Ovary (tissue), 9 donors: ENCODE results near the gene SEMA4D. TPM values are rescaled to one million over a fixed set of nuclear protein-coding genes. Genes with fewer than 3 reads are reported as not detected.

Source experiments
- DNase-seq, 5 donors: peaks; one replicate each; pipeline ENCODE4 v3.0.0-alpha.2; 2019 to 2020
- H3K27ac ChIP-seq, 2 donors: fragments of 200-600 bp; one replicate each; pipeline versions ENCODE4 v1.5.1 to v1.8.0; 2019 to 2022
- H3K27me3 ChIP-seq: fragments of 200-600 bp; one replicate; pipeline ENCODE4 v1.8.0; 2022
- H3K36me3 ChIP-seq: fragments of 200-600 bp; sonication (generic); one replicate; pipeline ENCODE4 v1.5.1; 2019
- H3K4me1 ChIP-seq: one replicate; pipeline ENCODE4 v1.8.1; 2013; ENCODE audit warnings: mild to moderate bottlenecking, moderate library complexity; ENCODE audit not compliant: insufficient read depth
- H3K4me3 ChIP-seq: fragments of 200-600 bp; sonication (generic); one replicate; pipeline ENCODE4 v1.5.1; 2017
- H3K9me3 ChIP-seq, 2 donors: fragments of 200-600 bp in 1 of 2; sonication (generic) in 1 of 2; one replicate each; pipeline versions ENCODE4 v1.5.1 to v1.8.1; 2013 to 2019; ENCODE audit warnings: mild to moderate bottlenecking in 1 of 2, moderate library complexity in 1 of 2
- CTCF ChIP-seq, 3 donors: fragments of 450-650 bp in 2 of 3; fragments of 200-600 bp in 1 of 3; IDR thresholded peaks; one replicate each; pipeline versions ENCODE4 v1.5.1 to v1.8.0; 2016 to 2022; ENCODE audit warnings: antibody characterized with exemption in 3 of 3, mild to moderate bottlenecking in 1 of 3
- EP300 ChIP-seq: sonication (generic); formaldehyde crosslinking; IDR thresholded peaks from one replicate; pipeline ENCODE4 v1.6.1; 2017; ENCODE audit warnings: antibody characterized with exemption
- POLR2A ChIP-seq: fragments of 450-650 bp; IDR thresholded peaks from one replicate; pipeline ENCODE4 v1.6.1; 2017; ENCODE audit warnings: antibody characterized with exemption, mild to moderate bottlenecking, moderate library complexity
- WGBS, 3 donors: extraction: QIAGEN DNeasy Blood & Tissue Kit in 1 of 3; methylation state at CpG; one replicate each; pipeline versions ENCODE4 v1.1.5 to v1.1.7; 2013 to 2017; 5-methylcytosine and 5-hydroxymethylcytosine counted together
- intact Hi-C, 4 donors: fragments of 100-400 bp; cut with DNase I; formaldehyde crosslinking; loops; one replicate each; pipeline versions ENCODE4 v1.11.0 to v1.15.1; 2022 to 2023
- polyA plus RNA-seq, 2 donors: library from polyadenylated mRNA; stranded (reverse); fragments of 200-250 nt in 1 of 2; fragments of 350-450 nt in 1 of 2; fragmentation: Illumina TruSeq in 1 of 2; extraction: RNeasy Lipid Tissue Mini Kit (QIAGEN cat#74804) in 1 of 2; gene quantifications; one replicate each; pipeline ENCODE4 v1.2.3, GENCODE V29; 2013 to 2014
- total RNA-seq, 7 donors: library from RNA; depleted of rRNA in 2 of 7; stranded (reverse); fragments of >200 nt in 2 of 7; fragmentation: NEBNext Ultra II Directional in 3 of 7; extraction: Animal tissue kit (Norgen Biotek cat#: 25700) in 3 of 7; gene quantifications; one replicate each; pipeline versions ENCODE4 v1.1.0 to v1.2.4, GENCODE V29; 2016 to 2023
- donor health status: DM: no; HTN: no; CAD: no; lungs with moderate emphysema.
- donor health status: DM: no; HTN: no; CAD: no.
- donor health status: Bipolar disorder and iron deficiency.
- donor health status: DM: yes; HTN: yes; CAD: no.
- donor health status: DM: no; HTN: no; CAD: no.
- donor health status: DM: yes; HTN: yes; CAD: no.

SEMA4D gene
- total and polyA plus RNA-seq, 9 donors, result 6.0 to 27.2 (median 16.7) TPM

- Histone ChIP-seq H3K27me3 (no peaks in the 10 kb centered on the region), H3K4me1 (peaks cover 4% of the 10 kb centered on the region), H3K4me3 (no peak overlapping the region), H3K9me3 (no peaks in the 10 kb centered on the region), H3K36me3 (no peaks in the 10 kb centered on the region), H3K27ac (no peak overlapping the region)
- DNase-seq, result no peak
- intact Hi-C loops, result loop anchor here in 1 of 4 donors (2.0 kb wide), 1 partner anchor 71 kb away; no protein-coding TSS in a partner anchor
- WGBS, 3 donors, result 61 to 64% (median 62%) methylated on average over 7 of the region's 7 CpGs
- TF ChIP-seq CTCF (IDR thresholded peaks at IDR 0.05) (no peak), POLR2A (no peak), EP300 (no peak)
Observed at GRCh38 chr9:89477384-89477783, 20.5 kb downstream of the SEMA4D start.

GRCh38 chr9:89476546-89476945 is 21.4 kb downstream of the SEMA4D start:
- H3K9me3 ChIP-seq, result no peaks in the 10 kb centered on the region
- peaks cover 4% of the 10 kb centered on the region for H3K4me1 ChIP-seq
- intact Hi-C loops, result loop anchor here in 1 of 4 donors (2.0 kb wide), 1 partner anchor 72 kb away; no protein-coding TSS in a partner anchor
- TF ChIP-seq POLR2A (no peak), EP300 (no peak), CTCF (IDR thresholded peaks at IDR 0.05) (no peak)
- no peak overlapping the region for H3K27ac ChIP-seq
- no peak for DNase-seq
- H3K36me3 ChIP-seq, result no peaks in the 10 kb centered on the region
- no peaks in the 10 kb centered on the region for H3K27me3 ChIP-seq
- WGBS, 3 donors, result 86 to 87% (median 87%) methylated on average over 7 of the region's 7 CpGs
- no peak overlapping the region for H3K4me3 ChIP-seq

- WGBS, 3 donors, result 95 to 98% (median 95%) methylated on average over 9 of the region's 9 CpGs
- no peak for DNase-seq
- intact Hi-C loops, result loop anchor here in 1 of 4 donors (2.0 kb wide), 1 partner anchor 73 kb away; no protein-coding TSS in a partner anchor
Observed at GRCh38 chr9:89475891-89476440, 21.9 kb downstream of the SEMA4D start.

GRCh38 chr9:89474939-89475338 is 23.0 kb downstream of the SEMA4D start:
- TF ChIP-seq CTCF (IDR thresholded peaks at IDR 0.05) (no peak), EP300 (no peak), POLR2A (no peak)
- DNase-seq, result no peak
- Histone ChIP-seq H3K9me3 (no peaks in the 10 kb centered on the region), H3K4me1 (peaks cover 4% of the 10 kb centered on the region), H3K36me3 (no peaks in the 10 kb centered on the region), H3K27ac (no peak overlapping the region), H3K27me3 (no peaks in the 10 kb centered on the region), H3K4me3 (no peak overlapping the region)
- 84 to 91% (median 87%) methylated on average over 3 of the region's 3 CpGs for WGBS, 3 donors
- intact Hi-C loops, result no loop called here

More at GRCh38 chr9:89475891-89476440, 21.9 kb downstream of the SEMA4D start:
- peaks cover 4% of the 10 kb centered on the region for H3K4me1 ChIP-seq
- no peaks in the 10 kb centered on the region for H3K9me3 ChIP-seq
- H3K27me3 ChIP-seq, result no peaks in the 10 kb centered on the region
- H3K4me3 ChIP-seq, result no peak overlapping the region
- TF ChIP-seq EP300, result no peak
- no peak for TF ChIP-seq POLR2A
- TF ChIP-seq CTCF (IDR thresholded peaks at IDR 0.05), result no peak
- no peak overlapping the region for H3K27ac ChIP-seq
- H3K36me3 ChIP-seq, result no peaks in the 10 kb centered on the region
